HFF-Myc (cell line): Measurements from ENCODE around the gene ACOX1.

Experiments used
- DNase-seq: peaks from one replicate; pipeline ENCODE4 v3.0.0-alpha.2; 2011; ENCODE audit warnings: low read depth; ENCODE audit errors: extremely low read depth
- H3K4me3 ChIP-seq: replicated peaks from 2 replicates; pipeline ENCODE4 v1.5.1; 2011; ENCODE audit warnings: low read depth, mild to moderate bottlenecking, control low read depth, low read length
- TF ChIP-seq, protein P1 (sequence below): IDR thresholded peaks from 2 replicates; pipeline ENCODE4 v1.5.1; 2012; ENCODE audit warnings: mild to moderate bottlenecking, low read depth, low read length, control low read depth; ENCODE audit errors: missing control alignments

Gene ACOX1

DNA sequence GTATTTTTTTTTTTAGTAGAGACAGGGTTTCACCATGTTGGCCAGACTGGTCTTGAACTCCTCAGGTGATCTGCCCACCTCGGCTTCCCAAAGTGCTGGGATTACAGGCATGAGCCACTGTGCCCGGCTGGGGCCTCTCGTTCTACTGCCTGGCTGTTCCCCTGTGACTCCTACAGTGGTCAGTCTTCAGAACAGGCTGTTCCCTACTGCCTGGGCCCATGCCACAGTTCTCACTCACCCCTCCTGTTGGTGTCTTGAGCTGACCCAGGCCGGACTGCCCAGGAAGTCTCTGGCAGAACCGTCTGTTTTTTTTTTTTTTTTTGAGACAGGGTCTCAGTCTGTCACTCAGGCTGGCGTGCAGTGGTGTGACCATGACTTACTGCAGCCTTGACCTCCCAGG, 24.9 kb upstream of the ACOX1 start:
- no peak for DNase-seq
- TF ChIP-seq, protein P1, sequence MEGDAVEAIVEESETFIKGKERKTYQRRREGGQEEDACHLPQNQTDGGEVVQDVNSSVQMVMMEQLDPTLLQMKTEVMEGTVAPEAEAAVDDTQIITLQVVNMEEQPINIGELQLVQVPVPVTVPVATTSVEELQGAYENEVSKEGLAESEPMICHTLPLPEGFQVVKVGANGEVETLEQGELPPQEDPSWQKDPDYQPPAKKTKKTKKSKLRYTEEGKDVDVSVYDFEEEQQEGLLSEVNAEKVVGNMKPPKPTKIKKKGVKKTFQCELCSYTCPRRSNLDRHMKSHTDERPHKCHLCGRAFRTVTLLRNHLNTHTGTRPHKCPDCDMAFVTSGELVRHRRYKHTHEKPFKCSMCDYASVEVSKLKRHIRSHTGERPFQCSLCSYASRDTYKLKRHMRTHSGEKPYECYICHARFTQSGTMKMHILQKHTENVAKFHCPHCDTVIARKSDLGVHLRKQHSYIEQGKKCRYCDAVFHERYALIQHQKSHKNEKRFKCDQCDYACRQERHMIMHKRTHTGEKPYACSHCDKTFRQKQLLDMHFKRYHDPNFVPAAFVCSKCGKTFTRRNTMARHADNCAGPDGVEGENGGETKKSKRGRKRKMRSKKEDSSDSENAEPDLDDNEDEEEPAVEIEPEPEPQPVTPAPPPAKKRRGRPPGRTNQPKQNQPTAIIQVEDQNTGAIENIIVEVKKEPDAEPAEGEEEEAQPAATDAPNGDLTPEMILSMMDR: no peak
- no peak overlapping the region for H3K4me3 ChIP-seq

DNA sequence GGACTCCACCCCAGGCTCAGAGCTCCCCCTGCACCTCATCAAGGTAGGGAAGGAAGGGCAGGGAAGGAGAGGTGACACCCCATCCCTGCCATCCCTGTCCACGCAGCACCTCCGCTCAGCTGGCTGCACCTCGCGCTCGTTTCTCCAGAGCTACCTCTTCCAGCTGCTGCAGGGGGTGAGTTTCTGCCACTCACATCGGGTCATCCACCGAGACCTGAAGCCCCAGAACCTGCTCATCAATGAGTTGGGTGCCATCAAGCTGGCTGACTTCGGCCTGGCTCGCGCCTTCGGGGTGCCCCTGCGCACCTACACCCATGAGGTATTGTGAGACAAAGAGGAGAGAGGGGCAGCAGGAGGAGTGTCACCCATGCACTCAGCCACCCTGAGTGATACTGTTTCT, 23.1 kb upstream of the ACOX1 start:
- DNase-seq: no peak
- TF ChIP-seq, protein P1: no peak

DNA sequence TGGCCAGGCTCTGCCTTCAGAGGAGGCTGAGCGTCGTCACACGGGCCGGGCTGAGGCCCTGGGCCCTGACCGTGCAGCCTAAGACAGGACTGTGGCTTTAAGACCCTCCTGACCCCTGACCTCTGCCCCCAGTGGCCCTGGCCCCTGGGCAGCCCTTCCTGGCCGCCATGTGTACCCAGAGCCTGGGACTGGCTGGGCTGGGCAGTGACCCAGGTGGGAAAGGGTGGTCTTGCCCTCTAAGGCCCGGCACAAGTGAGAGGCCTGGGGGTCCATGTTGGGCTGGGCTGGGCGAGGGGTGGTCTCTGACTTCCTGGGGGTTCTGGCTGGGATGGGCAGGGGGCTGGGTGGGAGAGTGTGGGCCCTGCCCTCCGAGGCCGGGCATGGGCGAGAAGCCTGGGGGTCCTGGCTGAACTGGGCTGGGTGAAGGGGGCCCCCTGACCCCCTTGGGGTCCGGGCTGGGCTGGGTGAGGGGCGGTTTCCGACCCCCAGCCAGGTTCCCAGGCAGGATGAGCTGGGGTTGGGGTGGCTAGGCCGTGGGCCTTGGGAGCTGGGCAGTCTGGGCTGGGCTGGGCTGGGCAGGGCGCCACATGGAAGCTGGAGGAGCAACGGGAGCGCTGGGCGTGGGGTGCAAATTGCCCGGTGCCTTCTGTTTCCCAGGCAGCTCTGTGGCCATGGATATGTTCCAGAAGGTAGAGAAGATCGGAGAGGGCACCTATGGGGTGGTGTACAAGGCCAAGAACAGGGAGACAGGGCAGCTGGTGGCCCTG, 22.0 kb upstream of the ACOX1 start, which contains the start of gene CDK3:
Gene CDK3, plus strand, starts transcription at position 101 of the 767 bp plus-strand sequence. Its CDS starts 571 bp downstream, at position 672.
- no peak within 1 kb of the TSS for H3K4me3 ChIP-seq
- TF ChIP-seq, protein P1: no peak
- DNase-seq: no peak

More for the DNA sequence above, 23.1 kb upstream of the ACOX1 start:
- no peak overlapping the region for H3K4me3 ChIP-seq

DNA sequence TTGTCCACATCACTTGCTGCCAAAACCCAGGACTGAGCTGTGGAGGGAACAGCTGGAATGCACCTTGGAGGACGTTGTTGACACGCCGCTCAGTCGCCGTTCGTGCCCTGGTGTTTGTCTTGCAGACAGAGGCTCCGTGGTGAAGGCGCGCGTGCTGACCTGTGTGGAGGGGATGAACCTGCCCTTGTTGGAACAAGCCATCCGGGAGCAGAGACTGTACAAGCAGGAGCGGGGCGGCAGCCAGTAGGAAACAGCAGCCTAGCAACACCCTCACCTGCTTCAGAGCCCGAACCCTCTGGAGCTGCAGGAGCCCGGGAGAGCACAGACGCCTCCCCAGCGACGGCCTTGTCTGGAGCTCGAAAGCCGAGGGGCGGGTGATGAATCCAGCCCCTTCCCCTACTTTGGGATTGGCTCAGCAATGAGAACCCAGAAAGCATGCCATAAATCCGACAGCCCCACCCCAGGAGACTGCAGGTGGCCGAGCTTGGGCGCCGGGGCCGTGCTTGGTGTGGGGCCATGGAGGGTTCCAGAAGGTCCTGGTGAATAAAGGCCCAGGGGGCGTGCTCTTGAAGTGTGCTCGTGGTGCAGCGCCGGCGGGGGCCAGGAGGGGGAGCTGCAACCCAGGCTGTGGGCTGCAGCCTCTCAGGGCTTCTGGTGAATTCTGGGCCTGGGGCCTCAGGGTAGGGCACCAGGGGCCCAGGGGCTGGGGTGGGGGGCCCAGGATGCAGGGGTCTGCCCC, 21.2 kb upstream of the ACOX1 start:
- TF ChIP-seq, protein P1: peak; percentile 86
- no peak for DNase-seq
- no peak overlapping the region for H3K4me3 ChIP-seq

DNA sequence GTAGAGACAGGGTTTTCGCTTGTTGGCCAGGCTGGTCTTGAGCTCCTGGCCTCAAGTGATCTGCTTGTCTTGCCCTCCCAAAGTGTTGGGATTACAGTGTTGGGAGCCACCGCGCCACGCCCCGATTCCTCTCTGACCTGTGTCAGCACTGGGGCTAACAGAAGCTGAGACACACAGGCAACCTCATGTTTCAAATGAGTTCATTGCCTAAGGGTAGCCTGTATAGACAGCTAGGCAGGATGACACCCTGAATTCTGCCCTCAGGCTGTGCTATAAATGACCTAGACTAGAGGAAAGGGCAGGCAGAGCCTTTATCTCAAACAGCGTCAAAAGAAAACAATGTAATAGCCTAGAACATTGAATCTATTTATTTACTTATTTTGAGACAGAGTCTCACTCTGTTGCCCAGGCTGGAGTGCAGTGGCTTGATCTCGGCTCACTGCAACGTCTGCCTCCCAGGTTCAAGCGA, 19.4 kb upstream of the ACOX1 start:
- TF ChIP-seq, protein P1: no peak
- no peak overlapping the region for H3K4me3 ChIP-seq
- DNase-seq: no peak

DNA sequence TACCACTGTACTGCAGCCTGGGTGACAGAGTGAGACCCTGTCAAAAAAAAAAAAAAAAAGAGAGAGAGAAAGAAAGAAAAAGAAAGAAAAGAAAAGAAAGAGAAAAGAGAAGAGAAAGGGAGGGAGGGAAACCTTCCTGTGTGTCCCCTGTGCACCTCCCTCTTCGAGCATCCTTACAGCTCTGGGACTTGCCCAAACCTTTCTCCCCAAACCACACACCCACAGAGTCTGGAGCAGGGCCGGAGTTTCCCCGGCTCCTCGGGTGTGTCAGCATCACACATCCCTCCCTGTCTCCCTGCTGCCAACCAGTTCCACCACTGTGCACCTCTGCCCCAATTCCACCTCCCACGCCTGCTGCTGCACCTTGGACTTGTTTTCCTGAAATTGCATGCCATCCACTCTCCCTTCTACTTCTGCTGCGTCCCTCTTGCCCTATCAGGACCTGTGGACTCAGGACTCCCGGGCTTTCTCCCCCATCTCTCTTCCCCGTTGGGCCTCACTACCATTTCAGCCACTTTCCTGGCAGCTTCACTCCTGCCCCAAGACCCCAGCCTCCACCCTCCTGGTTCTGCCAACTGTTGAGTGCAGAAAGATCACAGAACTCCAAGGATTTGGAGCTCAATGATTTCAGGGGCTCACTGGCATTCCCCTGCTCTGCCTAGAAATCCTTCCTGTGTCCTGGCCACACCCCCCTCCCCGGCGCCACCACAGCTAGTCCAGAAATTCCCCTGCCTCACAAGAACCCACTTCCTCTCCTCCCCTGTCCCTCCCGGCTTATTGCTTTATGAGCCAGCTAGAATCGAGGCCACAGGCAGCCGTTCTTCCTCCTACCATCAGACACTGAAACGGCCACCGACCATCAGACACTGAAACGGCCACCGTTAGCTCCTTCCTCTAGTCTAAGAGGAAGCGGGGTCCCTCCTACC, 18.0 kb upstream of the ACOX1 start:
- TF ChIP-seq, protein P1: no peak
- H3K4me3 ChIP-seq: no peak overlapping the region
- DNase-seq: no peak
